Midbrain (tissue), 1 donor: ENCODE data around the gene CDR2L.
"Not testable (repeated sequence)": the region's sequence is repeated elsewhere in the genome, so short reads cannot be mapped to it uniquely, and the experiment has no call there.

Experiments used
- DNase-seq: peaks from one replicate; lab custom pipeline; 2025; lab: John Stamatoyannopoulos, UW

Gene CDR2L

GRCh38 chr17:74981979-74982662, 5.3 kb upstream of the CDR2L start:
- peak; percentile 88 for DNase-seq

- peak; percentile 43 for DNase-seq
Observed at GRCh38 chr17:74982663-74983313, 4.6 kb upstream of the CDR2L start.

- no peak for DNase-seq
Observed at GRCh38 chr17:74986206-74986576, 1.2 kb upstream of the CDR2L start.

- DNase-seq, result peak; percentile 73
Observed at GRCh38 chr17:74987909-74988711, 678 bp downstream of the CDR2L start.

- DNase-seq, result no peak
Observed at GRCh38 chr17:74990581-74991105, 3.2 kb downstream of the CDR2L start.

- DNase-seq, result no peak
Observed at GRCh38 chr17:74992223-74992622, 4.8 kb downstream of the CDR2L start.

GRCh38 chr17:74994440-74994839, 7.0 kb downstream of the CDR2L start:
- no peak for DNase-seq

- no peak for DNase-seq
Observed at GRCh38 chr17:74995847-74996246, 8.4 kb downstream of the CDR2L start.

- no peak for DNase-seq
Observed at GRCh38 chr17:74998783-74999182, 11.4 kb downstream of the CDR2L start.

GRCh38 chr17:74999523-74999922, 12.1 kb downstream of the CDR2L start:
- DNase-seq, result no peak

GRCh38 chr17:75001915-75002843, 14.7 kb downstream of the CDR2L start:
- no peak for DNase-seq

GRCh38 chr17:75003070-75003956, 15.9 kb downstream of the CDR2L start:
- no peak for DNase-seq

GRCh38 chr17:75003957-75004355, 16.5 kb downstream of the CDR2L start:
- no peak for DNase-seq

- no peak for DNase-seq
Observed at GRCh38 chr17:75004371-75004770, 16.9 kb downstream of the CDR2L start.

- DNase-seq, result no peak
Observed at GRCh38 chr17:75005291-75005690, 17.9 kb downstream of the CDR2L start.

- DNase-seq, result not testable (repeated sequence)
Observed at GRCh38 chr17:75006084-75006483, 18.7 kb downstream of the CDR2L start.

GRCh38 chr17:75006653-75007052, 19.2 kb downstream of the CDR2L start:
- DNase-seq, result no peak

- no peak for DNase-seq
Observed at GRCh38 chr17:75008373-75008772, 20.9 kb downstream of the CDR2L start.

GRCh38 chr17:75009139-75009724, 21.8 kb downstream of the CDR2L start:
- no peak for DNase-seq
